Panc1 (cell line): ENCODE measurements around the gene MED13L. TPM values are rescaled to one million over a fixed set of nuclear protein-coding genes. Genes with fewer than 3 reads are reported as not detected.

Experiments used
- ATAC-seq: fragments of 200-7000 bp; cut with Tn5 transposase; 2 replicates; pipeline ENCODE4 v1.9.1; 2020; ENCODE audit warnings: mild to moderate bottlenecking, moderate library complexity
- BruUV-seq: library from RNA; stranded (reverse); fragments of 400-500 nt; replicated peaks from 2 replicates; lab custom pipeline; 2021; lab: Mats Ljungman, UMichigan
- CTCF ChIA-PET: fragments of 300-600 bp; sonication (Branson Sonifier 250); formaldehyde crosslinking; loops from one replicate; lab custom pipeline; 2022; ENCODE audit warnings: antibody characterized with exemption; lab: Charles Lee
- POLR2A ChIA-PET: fragments of 300-600 bp; sonication (Branson Sonifier 250); formaldehyde crosslinking; loops from one replicate; lab custom pipeline; 2022; ENCODE audit warnings: antibody characterized with exemption; lab: Charles Lee
- DNase-seq: peaks from one replicate; pipeline ENCODE4 v3.0.0-alpha.2; 2010; ENCODE audit warnings: low read depth, low spot score
- H3K27ac ChIP-seq: 2 replicates; pipeline ENCODE4 v1.5.1; 2011; ENCODE audit warnings: mild to moderate bottlenecking, low read length, inconsistent platforms
- H3K27me3 ChIP-seq: fragments of 200-500 bp; sonication (Bioruptor generic); 2 replicates; pipeline ENCODE4 v1.6.0; 2014; ENCODE audit warnings: low read length, inconsistent platforms; ENCODE audit not compliant: control insufficient read depth, insufficient read depth
- H3K36me3 ChIP-seq: fragments of 200-500 bp; sonication (Bioruptor generic); 2 replicates; pipeline ENCODE4 v1.5.1; 2014; ENCODE audit warnings: inconsistent platforms, mild to moderate bottlenecking, low read length, moderate library complexity; ENCODE audit not compliant: control insufficient read depth, insufficient read depth
- H3K4me1 ChIP-seq: 2 replicates; pipeline ENCODE4 v1.5.1; 2011; ENCODE audit warnings: inconsistent platforms, mild to moderate bottlenecking, low read length, moderate library complexity; ENCODE audit not compliant: control insufficient read depth, insufficient read depth
- H3K4me3 ChIP-seq, 2 experiments: 2 replicates each; pipeline ENCODE4 v1.5.1; 2011 to 2012; ENCODE audit warnings: low read depth in 2 of 2, low read length in 2 of 2, mild to moderate bottlenecking in 2 of 2, inconsistent platforms in 1 of 2, moderate library complexity in 1 of 2
- H3K9me3 ChIP-seq: fragments of 200-500 bp; sonication (Bioruptor generic); 2 replicates; pipeline ENCODE4 v1.5.1; 2014; ENCODE audit warnings: low read depth, mild to moderate bottlenecking, inconsistent platforms, low read length, moderate library complexity; ENCODE audit not compliant: control insufficient read depth, insufficient read depth
- CTCF ChIP-seq: fragments of 450-650 bp; IDR thresholded peaks from 2 replicates; pipeline ENCODE4 v1.5.1; 2017; ENCODE audit warnings: mild to moderate bottlenecking
- POLR2AphosphoS5 ChIP-seq: IDR thresholded peaks from 2 replicates; pipeline ENCODE4 v1.6.1; 2012; ENCODE audit warnings: mild to moderate bottlenecking, low read depth, low read length, moderate library complexity
- SIN3A ChIP-seq: IDR thresholded peaks from 2 replicates; pipeline ENCODE4 v1.6.1; 2012; ENCODE audit warnings: low read depth, mild to moderate bottlenecking, low read length, moderate library complexity, borderline replicate concordance; ENCODE audit not compliant: insufficient read depth
- TCF7L2 ChIP-seq: IDR thresholded peaks from 2 replicates; pipeline ENCODE4 v1.6.1; 2011; ENCODE audit warnings: mild to moderate bottlenecking, low read depth, low read length, inconsistent platforms
- in situ Hi-C: cut with HindIII; loops from 2 replicates; pipeline ENCODE4 v1.10.0; 2016; ENCODE audit warnings: low sequenced_read_pairs, low pct_unique_long_range_greater_than_20kb
- intact Hi-C: fragments of 100-400 bp; cut with micrococcal nuclease; formaldehyde crosslinking; loops from one replicate; pipeline ENCODE4 v1.10.0; 2022; ENCODE audit not compliant: unreplicated experiment
- total RNA-seq: library from RNA; stranded (reverse); gene quantifications from one replicate; pipeline ENCODE4 v1.2.1, GENCODE V29; 2021; ENCODE audit not compliant: unreplicated experiment
- TF ChIP-seq, protein P1 (sequence below), 2 experiments: IDR thresholded peaks; 2 replicates each; pipeline ENCODE4 v1.6.1; 2011 to 2012; ENCODE audit warnings: low read depth in 2 of 2, control low read depth in 1 of 2, low read length in 1 of 2, mild to moderate bottlenecking in 1 of 2, moderate library complexity in 1 of 2; ENCODE audit not compliant: insufficient read depth in 1 of 2

The MED13L gene
- total RNA-seq, 1 experiment from 2014 or later: 170 TPM

DNA sequence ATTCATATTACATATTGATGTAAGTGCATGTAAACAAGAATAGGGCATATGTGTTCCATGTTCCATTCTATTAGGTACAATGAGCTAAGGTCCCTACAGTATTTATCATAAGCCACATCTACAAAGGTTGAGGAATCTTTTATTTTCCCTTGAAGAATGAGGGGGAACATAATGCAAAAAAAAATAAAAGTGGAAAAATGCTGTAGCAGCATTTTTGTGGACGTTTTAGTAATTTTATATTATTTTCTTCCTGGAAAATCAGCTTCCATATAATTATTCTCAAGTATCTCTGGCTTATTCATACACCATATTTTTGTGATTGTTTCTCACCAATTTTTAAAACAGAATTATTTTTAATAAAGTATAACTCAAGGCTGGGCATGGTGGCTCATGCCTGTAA, 148.7 kb downstream of the MED13L start:
- no TSS peak for BruUV-seq
- H3K4me1 ChIP-seq: peaks cover 77% of the 10 kb centered on the region
- no peak overlapping the region for H3K4me3 ChIP-seq
- intact Hi-C loops (no loop called here), in situ Hi-C loops (no loop called here)
- no peak overlapping the region for H3K27ac ChIP-seq
- ATAC-seq (no peak), DNase-seq (no peak)
- H3K9me3 ChIP-seq: no peaks in the 10 kb centered on the region
- no peak for TF ChIP-seq TCF7L2
- no peaks in the 10 kb centered on the region for H3K27me3 ChIP-seq
- no peaks in the 10 kb centered on the region for H3K36me3 ChIP-seq
- ChIA-PET POLR2A (no interaction called here), CTCF (no interaction called here)

- peak overlapping the region; percentile 70 for H3K27ac ChIP-seq
- in situ Hi-C loops: no loop called here
Measured at GRCh38 chr12:116127859-116128258, 149.6 kb downstream of the MED13L start.

GRCh38 chr12:116126610-116127009, 150.9 kb downstream of the MED13L start:
- TF ChIP-seq CTCF: no peak
- no peak for TF ChIP-seq TCF7L2
- TF ChIP-seq POLR2AphosphoS5: no peak
- TF ChIP-seq, protein P1, sequence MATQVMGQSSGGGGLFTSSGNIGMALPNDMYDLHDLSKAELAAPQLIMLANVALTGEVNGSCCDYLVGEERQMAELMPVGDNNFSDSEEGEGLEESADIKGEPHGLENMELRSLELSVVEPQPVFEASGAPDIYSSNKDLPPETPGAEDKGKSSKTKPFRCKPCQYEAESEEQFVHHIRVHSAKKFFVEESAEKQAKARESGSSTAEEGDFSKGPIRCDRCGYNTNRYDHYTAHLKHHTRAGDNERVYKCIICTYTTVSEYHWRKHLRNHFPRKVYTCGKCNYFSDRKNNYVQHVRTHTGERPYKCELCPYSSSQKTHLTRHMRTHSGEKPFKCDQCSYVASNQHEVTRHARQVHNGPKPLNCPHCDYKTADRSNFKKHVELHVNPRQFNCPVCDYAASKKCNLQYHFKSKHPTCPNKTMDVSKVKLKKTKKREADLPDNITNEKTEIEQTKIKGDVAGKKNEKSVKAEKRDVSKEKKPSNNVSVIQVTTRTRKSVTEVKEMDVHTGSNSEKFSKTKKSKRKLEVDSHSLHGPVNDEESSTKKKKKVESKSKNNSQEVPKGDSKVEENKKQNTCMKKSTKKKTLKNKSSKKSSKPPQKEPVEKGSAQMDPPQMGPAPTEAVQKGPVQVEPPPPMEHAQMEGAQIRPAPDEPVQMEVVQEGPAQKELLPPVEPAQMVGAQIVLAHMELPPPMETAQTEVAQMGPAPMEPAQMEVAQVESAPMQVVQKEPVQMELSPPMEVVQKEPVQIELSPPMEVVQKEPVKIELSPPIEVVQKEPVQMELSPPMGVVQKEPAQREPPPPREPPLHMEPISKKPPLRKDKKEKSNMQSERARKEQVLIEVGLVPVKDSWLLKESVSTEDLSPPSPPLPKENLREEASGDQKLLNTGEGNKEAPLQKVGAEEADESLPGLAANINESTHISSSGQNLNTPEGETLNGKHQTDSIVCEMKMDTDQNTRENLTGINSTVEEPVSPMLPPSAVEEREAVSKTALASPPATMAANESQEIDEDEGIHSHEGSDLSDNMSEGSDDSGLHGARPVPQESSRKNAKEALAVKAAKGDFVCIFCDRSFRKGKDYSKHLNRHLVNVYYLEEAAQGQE (IDR thresholded peaks at IDR 0.05; ENCODE audit: insufficient read depth in 1 of 2, low read depth in 2 of 2, low read length in 1 of 2): no peak
- TF ChIP-seq SIN3A: no peak
- no peaks in the 10 kb centered on the region for H3K27me3 ChIP-seq
- no peaks in the 10 kb centered on the region for H3K9me3 ChIP-seq
- ATAC-seq (no peak), DNase-seq (no peak)
- peaks cover 80% of the 10 kb centered on the region for H3K4me1 ChIP-seq
- intact Hi-C loops (no loop called here), in situ Hi-C loops (no loop called here)
- H3K4me3 ChIP-seq: no peak overlapping the region
- BruUV-seq: no TSS peak
- no peaks in the 10 kb centered on the region for H3K36me3 ChIP-seq
- ChIA-PET CTCF (no interaction called here), POLR2A (no interaction called here)
- H3K27ac ChIP-seq: peak overlapping the region; percentile 11; the same call in 1 of the 2 replicates

More at GRCh38 chr12:116127859-116128258, 149.6 kb downstream of the MED13L start:
- ChIA-PET POLR2A (no interaction called here), CTCF (interaction anchor here (0.9 kb wide), 1 partner anchor 13 kb away, joined by 4 read pairs; no protein-coding TSS in a partner anchor)
- no peaks in the 10 kb centered on the region for H3K9me3 ChIP-seq
- no peak for ATAC-seq
- no TSS peak for BruUV-seq
- H3K27me3 ChIP-seq: no peaks in the 10 kb centered on the region
- DNase-seq: no peak
- TF ChIP-seq SIN3A (no peak), POLR2AphosphoS5 (no peak), TCF7L2 (no peak)
- TF ChIP-seq, protein P1 (IDR thresholded peaks at IDR 0.05; ENCODE audit: insufficient read depth in 1 of 2, low read depth in 2 of 2, low read length in 1 of 2): no peak
- no peak overlapping the region for H3K4me3 ChIP-seq
- no peaks in the 10 kb centered on the region for H3K36me3 ChIP-seq
- peaks cover 76% of the 10 kb centered on the region for H3K4me1 ChIP-seq
- intact Hi-C loops: no loop called here
